H1 (cell line): ENCODE data around the gene DLG4. TPM values are rescaled to one million over a fixed set of nuclear protein-coding genes. Genes with fewer than 3 reads are reported as not detected.

Experiments
- CTCF ChIA-PET: fragments of 300-600 bp; sonication (Branson Sonifier 250); formaldehyde crosslinking; loops from one replicate; lab custom pipeline; 2021; ENCODE audit not compliant: partially characterized antibody; lab: Charles Lee
- POLR2A ChIA-PET: fragments of 300-600 bp; sonication (Branson Sonifier 250); formaldehyde crosslinking; loops from one replicate; lab custom pipeline; 2021; ENCODE audit warnings: inconsistent platforms; ENCODE audit not compliant: partially characterized antibody; lab: Charles Lee
- DNase-seq, 2 experiments: peaks; one replicate each; pipeline versions ENCODE4 v3.0.0 to v3.0.0-alpha.2; 2010 to 2022; ENCODE audit warnings: low spot score in 2 of 2, low read depth in 1 of 2, mixed read lengths in 1 of 2
- FAIRE-seq: peaks from 2 replicates; lab custom pipeline; 2011; peaks lifted over from hg19 to GRCh38; lab: Jason Lieb, UNC
- H2AFZ ChIP-seq: 2 replicates; pipeline ENCODE4 v1.8.1; 2012; ENCODE audit warnings: low read length, inconsistent platforms
- H2AK5ac ChIP-seq: 2 replicates; pipeline ENCODE4 v1.6.1; 2013; ENCODE audit warnings: low read depth, low read length
- H2BK120ac ChIP-seq: replicated peaks from 2 replicates; pipeline ENCODE3; 2013; ENCODE audit warnings: low read depth, low read length, inconsistent platforms
- H2BK12ac ChIP-seq: 2 replicates; pipeline ENCODE4 v1.6.1; 2013; ENCODE audit warnings: low read depth, low read length
- H2BK15ac ChIP-seq: 2 replicates; pipeline ENCODE4 v1.6.1; 2013; ENCODE audit warnings: low read length
- H2BK20ac ChIP-seq: 2 replicates; pipeline ENCODE4 v1.6.1; 2013; ENCODE audit warnings: low read length
- H2BK5ac ChIP-seq: 2 replicates; pipeline ENCODE4 v1.6.1; 2013; ENCODE audit warnings: low read depth, low read length
- H3K14ac ChIP-seq: 2 replicates; pipeline ENCODE4 v1.6.1; 2013; ENCODE audit warnings: inconsistent platforms; ENCODE audit not compliant: insufficient read length
- H3K18ac ChIP-seq: 2 replicates; pipeline ENCODE4 v1.6.1; 2013; ENCODE audit warnings: low read length; ENCODE audit errors: extremely low read depth
- H3K23ac ChIP-seq: 2 replicates; pipeline ENCODE4 v1.6.1; 2013; ENCODE audit warnings: inconsistent platforms; ENCODE audit not compliant: insufficient read length
- H3K23me2 ChIP-seq: 2 replicates; pipeline ENCODE4 v1.6.1; 2013; ENCODE audit warnings: low read depth, low read length
- H3K27ac ChIP-seq: 2 replicates; pipeline ENCODE4 v1.6.1; 2011; ENCODE audit warnings: low read depth, low read length, inconsistent platforms
- H3K27me3 ChIP-seq, 4 experiments: replicated peaks in 1 of 4; 1 replicate in 1 of 4; 2 replicates in 3 of 4; pipeline versions ENCODE4 v1.6.1 to v1.8.1; 2011 to 2013; ENCODE audit warnings: low read length in 3 of 4, mild to moderate bottlenecking in 3 of 4, inconsistent platforms in 2 of 4, mixed read lengths in 2 of 4, moderate library complexity in 1 of 4; ENCODE audit not compliant: control insufficient read depth in 3 of 4, insufficient read depth in 3 of 4; ENCODE audit errors: extremely low read depth in 1 of 4
- H3K36me3 ChIP-seq, 4 experiments: 2 replicates each; pipeline versions ENCODE4 v1.6.1 to v1.8.1; 2011 to 2013; ENCODE audit warnings: mild to moderate bottlenecking in 4 of 4, low read length in 3 of 4, moderate library complexity in 2 of 4, control low read depth in 1 of 4, inconsistent platforms in 1 of 4; ENCODE audit not compliant: insufficient read depth in 4 of 4, control insufficient read depth in 2 of 4
- H3K4ac ChIP-seq: replicated peaks from 2 replicates; pipeline ENCODE3; 2013; ENCODE audit warnings: low read length, low read depth, mixed read lengths, inconsistent platforms; ENCODE audit not compliant: insufficient read length
- H3K4me1 ChIP-seq, 4 experiments: replicated peaks in 1 of 4; 1 replicate in 1 of 4; 2 replicates in 3 of 4; pipeline versions ENCODE4 v1.6.1 to v1.8.1; 2011 to 2013; ENCODE audit warnings: low read length in 3 of 4, inconsistent platforms in 2 of 4, mixed read lengths in 1 of 4; ENCODE audit not compliant: insufficient read depth in 4 of 4, control insufficient read depth in 3 of 4
- H3K4me2 ChIP-seq, 2 experiments: 2 replicates each; pipeline versions ENCODE4 v1.6.1 to v1.8.1; 2011 to 2013; ENCODE audit warnings: low read depth in 2 of 2, low read length in 2 of 2, control low read depth in 1 of 2, inconsistent platforms in 1 of 2, mild to moderate bottlenecking in 1 of 2; ENCODE audit not compliant: insufficient read depth in 1 of 2
- H3K4me3 ChIP-seq, 4 experiments: fragments of 200-600, 300-600 bp in 1 of 4; sonication (generic), shearing (Covaris generic), sonication (Bioruptor Twin) in 1 of 4; 2 replicates each; pipeline versions ENCODE4 v1.5.1 to v1.8.1; 2011 to 2016; ENCODE audit warnings: low read length in 4 of 4, low read depth in 3 of 4, control low read depth in 2 of 4, inconsistent platforms in 2 of 4, mild to moderate bottlenecking in 2 of 4, mixed read lengths in 1 of 4, moderate library complexity in 1 of 4; ENCODE audit not compliant: insufficient read depth in 2 of 4; ENCODE audit errors: extremely low read depth in 1 of 4
- H3K56ac ChIP-seq: replicated peaks from 2 replicates; pipeline ENCODE3; 2013; ENCODE audit warnings: low read depth, mild to moderate bottlenecking, mixed read lengths, low read length, inconsistent platforms; ENCODE audit not compliant: insufficient read length
- H3K79me1 ChIP-seq: 2 replicates; pipeline ENCODE4 v1.6.1; 2013; ENCODE audit warnings: low read depth, low read length, control low read depth
- H3K79me2 ChIP-seq, 2 experiments: 2 replicates each; pipeline versions ENCODE4 v1.6.1 to v1.8.1; 2012 to 2013; ENCODE audit warnings: low read length in 2 of 2, mild to moderate bottlenecking in 2 of 2, inconsistent platforms in 1 of 2; ENCODE audit not compliant: insufficient read depth in 2 of 2, control insufficient read depth in 1 of 2
- H3K9ac ChIP-seq, 4 experiments: replicated peaks in 1 of 4; 1 replicate in 1 of 4; 2 replicates in 3 of 4; pipeline versions ENCODE4 v1.6.1 to v1.8.1; 2011 to 2013; ENCODE audit warnings: low read depth in 3 of 4, low read length in 3 of 4, control low read depth in 2 of 4, mild to moderate bottlenecking in 2 of 4, moderate library complexity in 2 of 4, inconsistent platforms in 1 of 4; ENCODE audit errors: extremely low read depth in 1 of 4
- H3K9me3 ChIP-seq, 2 experiments: 2 replicates each; pipeline versions ENCODE4 v1.6.1 to v1.8.1; 2012 to 2013; ENCODE audit warnings: mild to moderate bottlenecking in 2 of 2, moderate library complexity in 2 of 2, control low read depth in 1 of 2, inconsistent platforms in 1 of 2, low read depth in 1 of 2, low read length in 1 of 2, mixed read lengths in 1 of 2; ENCODE audit not compliant: insufficient read depth in 2 of 2
- H4K20me1 ChIP-seq, 2 experiments: replicated peaks in 1 of 2; 2 replicates each; pipeline versions ENCODE3 to v1.8.1; 2011 to 2013; ENCODE audit warnings: inconsistent platforms in 2 of 2, low read length in 2 of 2, mild to moderate bottlenecking in 1 of 2; ENCODE audit not compliant: insufficient read depth in 2 of 2, control insufficient read depth in 1 of 2
- H4K5ac ChIP-seq: 2 replicates; pipeline ENCODE4 v1.6.1; 2013; ENCODE audit warnings: low read length, low read depth, mixed read lengths, inconsistent platforms; ENCODE audit not compliant: insufficient read length
- H4K8ac ChIP-seq: 2 replicates; pipeline ENCODE4 v1.8.0; 2013; ENCODE audit warnings: mild to moderate bottlenecking, moderate library complexity, low read length, inconsistent platforms; ENCODE audit not compliant: insufficient read depth; ENCODE audit errors: extremely low read depth
- H4K91ac ChIP-seq: replicated peaks from 2 replicates; pipeline ENCODE3; 2013; ENCODE audit warnings: low read length, mixed read lengths, inconsistent platforms; ENCODE audit not compliant: insufficient read length
- ASH2L ChIP-seq: fragments of 200-600, 300-600 bp; sonication (generic); IDR thresholded peaks from one replicate; pipeline ENCODE4 v1.7.1; 2017; ENCODE audit warnings: low read length
- ATF3 ChIP-seq: IDR thresholded peaks from 2 replicates; pipeline ENCODE4 v1.6.1; 2011; ENCODE audit warnings: low read depth, mild to moderate bottlenecking, low read length; ENCODE audit not compliant: insufficient read depth
- BACH1 ChIP-seq: IDR thresholded peaks from 2 replicates; pipeline ENCODE4 v1.6.1; 2012; ENCODE audit warnings: low read length, improper control_type of control experiment
- BCL11A ChIP-seq, 2 experiments: IDR thresholded peaks; one replicate each; pipeline ENCODE4 v1.6.1; 2011; ENCODE audit warnings: low read depth in 2 of 2, low read length in 2 of 2, mild to moderate bottlenecking in 2 of 2
- CEBPB ChIP-seq: IDR thresholded peaks from 2 replicates; pipeline ENCODE4 v1.6.1; 2012; ENCODE audit warnings: low read depth, low read length
- CTBP2 ChIP-seq: IDR thresholded peaks from 2 replicates; pipeline ENCODE4 v1.7.0; 2011; ENCODE audit warnings: borderline replicate concordance, mild to moderate bottlenecking, moderate library complexity, mixed read lengths, low read length; ENCODE audit not compliant: insufficient read depth, insufficient read length
- E2F6 ChIP-seq: IDR thresholded peaks from 2 replicates; pipeline ENCODE4 v1.6.1; 2012; ENCODE audit warnings: inconsistent platforms
- GABPA ChIP-seq: IDR thresholded peaks from 2 replicates; pipeline ENCODE4 v1.6.1; 2011; ENCODE audit warnings: mild to moderate bottlenecking, low read length, moderate library complexity, borderline replicate concordance; ENCODE audit not compliant: insufficient read depth
- NRF1 ChIP-seq: IDR thresholded peaks from 2 replicates; pipeline ENCODE4 v1.6.1; 2011; ENCODE audit warnings: mild to moderate bottlenecking, low read depth, low read length, improper control_type of control experiment
- POLR2A ChIP-seq, 2 experiments: IDR thresholded peaks; 1 replicate in 1 of 2; 2 replicates in 1 of 2; pipeline ENCODE4 v1.6.1; 2011; ENCODE audit warnings: low read depth in 2 of 2, low read length in 2 of 2, mild to moderate bottlenecking in 2 of 2; ENCODE audit errors: control extremely low read depth in 1 of 2
- RNF2 ChIP-seq: fragments of 200-900, 300-1000 bp; sonication (generic); IDR thresholded peaks from 2 replicates; pipeline ENCODE4 v1.7.1; 2016; ENCODE audit warnings: borderline replicate concordance, low read depth, mild to moderate bottlenecking, antibody characterized with exemption, low read length; ENCODE audit not compliant: poor library complexity, severe bottlenecking; ENCODE audit errors: missing control alignments
- SIX5 ChIP-seq: IDR thresholded peaks from 2 replicates; pipeline ENCODE4 v1.6.1; 2011; ENCODE audit warnings: mild to moderate bottlenecking, low read depth, low read length
- SRF ChIP-seq: IDR thresholded peaks from 2 replicates; pipeline ENCODE4 v1.6.1; 2011; ENCODE audit warnings: mild to moderate bottlenecking, low read depth, low read length, moderate library complexity
- WGBS, 2 experiments: shearing (Covaris generic) in 1 of 2; methylation state at CpG; one replicate each; pipeline versions ENCODE4 v1.1.6 to v1.1.7; 2013 to 2015; ENCODE audit warnings: low lambda C conversion rate in 2 of 2, mixed read lengths in 2 of 2, inconsistent platforms in 1 of 2, low coverage in 1 of 2, missing lambda C conversion rate in 1 of 2; ENCODE audit not compliant: insufficient replicate concordance in 2 of 2, insufficient coverage in 1 of 2, insufficient read length in 1 of 2; ENCODE audit errors: extremely low coverage in 1 of 2, missing lambda C conversion rate in 1 of 2; 5-methylcytosine and 5-hydroxymethylcytosine counted together
- polyA plus RNA-seq, 7 experiments: library from polyadenylated mRNA; depleted of rRNA in 3 of 7; stranded (reverse) in 5 of 7; unstranded in 2 of 7; fragments of >200 nt in 5 of 7; fragments of 200-250 nt in 2 of 7; gene quantifications; 1 replicate in 5 of 7; 2 replicates in 1 of 7; 4 replicates in 1 of 7; pipeline versions ENCODE4 v1.2.1 to v1.2.3, GENCODE V29; 2011 to 2013; ENCODE audit warnings: missing spikeins in 2 of 7, mixed read lengths in 2 of 7
- total RNA-seq: library from RNA; stranded (reverse); fragmentation: NEBNext Ultra II Directional; extraction: Animal tissue kit (Norgen Biotek cat#: 25700); gene quantifications from 2 replicates; pipeline ENCODE4 v1.2.1, GENCODE V29; 2021

Gene DLG4
- total and polyA plus RNA-seq, 2 of the 8 experiments (the other 6 are each of a cell fraction or from before 2014, with no cell fraction given) = 18.9 to 45.9 TPM

GRCh38 chr17:7253082-7253481 lies 33.4 kb upstream of the DLG4 start:
- H3K36me3 ChIP-seq = peaks cover 2 to 19% (median 10%) of the 10 kb centered on the region in 4 experiments; a peak in 6 of 8 replicates
- H3K4me3 ChIP-seq = peak overlapping the region; percentile 58 to 84 (median 79)
- no peak overlapping the region for H2AK5ac ChIP-seq
- no peak overlapping the region for H2BK5ac ChIP-seq
- no peak overlapping the region for H3K14ac ChIP-seq
- H3K4me1 ChIP-seq = peaks cover 0 to 9% (median 4%) of the 10 kb centered on the region in 4 experiments; a peak in 6 of 7 replicates
- POLR2A ChIA-PET = interaction anchor here (5.4 kb wide), 1 partner anchor 8 kb away, joined by 80 read pairs; the partner anchor contains the start of gene CLDN7
- H3K23ac ChIP-seq = no peak overlapping the region
- H2BK20ac ChIP-seq = no peak overlapping the region
- H4K5ac ChIP-seq = no peak overlapping the region
- H2AFZ ChIP-seq = no peak overlapping the region
- H3K56ac ChIP-seq = no peak overlapping the region
- no peak overlapping the region for H3K4ac ChIP-seq
- no peak overlapping the region for H2BK12ac ChIP-seq
- peaks cover 23 to 41% of the 10 kb centered on the region in 2 experiments for H3K79me2 ChIP-seq
- H4K8ac ChIP-seq = no peak overlapping the region
- FAIRE-seq = no peak
- peaks cover 4 to 11% of the 10 kb centered on the region in 2 experiments for H4K20me1 ChIP-seq
- no peak overlapping the region for H3K18ac ChIP-seq
- H2BK15ac ChIP-seq = no peak overlapping the region
- H3K9me3 ChIP-seq = no peaks in the 10 kb centered on the region
- no peak overlapping the region for H2BK120ac ChIP-seq
- no peak for DNase-seq
- no peak overlapping the region for H4K91ac ChIP-seq
- H3K23me2 ChIP-seq = peaks cover 7% of the 10 kb centered on the region
- no peaks in the 10 kb centered on the region for H3K27me3 ChIP-seq
- 83% methylated on average over 5 of the region's 5 CpGs; no CpG with 5 or more reads in 1 of the 2 experiments for WGBS, 2 experiments
- H3K4me2 ChIP-seq = peak overlapping the region; percentile 79 to 89
- peaks cover 16% of the 10 kb centered on the region for H3K79me1 ChIP-seq
- 0 out of 2 replicates have a peak overlapping the region, but pooled peaks have one; percentile 97 for H3K27ac ChIP-seq
- peak overlapping the region in 3 of 4 experiments; percentile 58 to 90 (median 89); a peak in 6 of 7 replicates for H3K9ac ChIP-seq
- CTCF ChIA-PET = no interaction called here
- TF ChIP-seq BACH1 (no peak), CEBPB (no peak), CTBP2 (no peak), ASH2L (no peak), ATF3 (no peak), NRF1 (no peak), RNF2 (no peak), BCL11A (IDR thresholded peaks at IDR 0.05; ENCODE audit: low read depth in 2 of 2, low read length in 2 of 2) (no peak), SIX5 (no peak), GABPA (no peak), E2F6 (no peak), POLR2A (IDR thresholded peaks at IDR 0.05; ENCODE audit: control extremely low read depth in 1 of 2, low read depth in 2 of 2, low read length in 2 of 2) (no peak), SRF (no peak)
